Ovary (tissue), 9 donors: ENCODE data around the gene HTRA3. TPM values are rescaled to one million over a fixed set of nuclear protein-coding genes. Genes with fewer than 3 reads are reported as not detected.
A peak's percentile ranks its signal among the peaks of the same experiment; 100 is the strongest.

ENCODE experiments used
- DNase-seq, 5 donors: peaks; one replicate each; pipeline ENCODE4 v3.0.0-alpha.2; 2019 to 2020
- H3K27ac ChIP-seq, 2 donors: fragments of 200-600 bp; one replicate each; pipeline versions ENCODE4 v1.5.1 to v1.8.0; 2019 to 2022
- H3K27me3 ChIP-seq: fragments of 200-600 bp; one replicate; pipeline ENCODE4 v1.8.0; 2022
- H3K36me3 ChIP-seq: fragments of 200-600 bp; sonication (generic); one replicate; pipeline ENCODE4 v1.5.1; 2019
- H3K4me1 ChIP-seq: one replicate; pipeline ENCODE4 v1.8.1; 2013; ENCODE audit warnings: mild to moderate bottlenecking, moderate library complexity; ENCODE audit not compliant: insufficient read depth
- H3K4me3 ChIP-seq: fragments of 200-600 bp; sonication (generic); one replicate; pipeline ENCODE4 v1.5.1; 2017
- H3K9me3 ChIP-seq, 2 donors: fragments of 200-600 bp in 1 of 2; sonication (generic) in 1 of 2; one replicate each; pipeline versions ENCODE4 v1.5.1 to v1.8.1; 2013 to 2019; ENCODE audit warnings: mild to moderate bottlenecking in 1 of 2, moderate library complexity in 1 of 2
- CTCF ChIP-seq, 3 donors: fragments of 450-650 bp in 2 of 3; fragments of 200-600 bp in 1 of 3; IDR thresholded peaks; one replicate each; pipeline versions ENCODE4 v1.5.1 to v1.8.0; 2016 to 2022; ENCODE audit warnings: antibody characterized with exemption in 3 of 3, mild to moderate bottlenecking in 1 of 3
- EP300 ChIP-seq: sonication (generic); formaldehyde crosslinking; IDR thresholded peaks from one replicate; pipeline ENCODE4 v1.6.1; 2017; ENCODE audit warnings: antibody characterized with exemption
- POLR2A ChIP-seq: fragments of 450-650 bp; IDR thresholded peaks from one replicate; pipeline ENCODE4 v1.6.1; 2017; ENCODE audit warnings: antibody characterized with exemption, mild to moderate bottlenecking, moderate library complexity
- WGBS, 3 donors: extraction: QIAGEN DNeasy Blood & Tissue Kit in 1 of 3; methylation state at CpG; one replicate each; pipeline versions ENCODE4 v1.1.5 to v1.1.7; 2013 to 2017; 5-methylcytosine and 5-hydroxymethylcytosine counted together
- intact Hi-C, 4 donors: fragments of 100-400 bp; cut with DNase I; formaldehyde crosslinking; loops; one replicate each; pipeline versions ENCODE4 v1.11.0 to v1.15.1; 2022 to 2023
- polyA plus RNA-seq, 2 donors: library from polyadenylated mRNA; stranded (reverse); fragments of 200-250 nt in 1 of 2; fragments of 350-450 nt in 1 of 2; fragmentation: Illumina TruSeq in 1 of 2; extraction: RNeasy Lipid Tissue Mini Kit (QIAGEN cat#74804) in 1 of 2; gene quantifications; one replicate each; pipeline ENCODE4 v1.2.3, GENCODE V29; 2013 to 2014
- total RNA-seq, 7 donors: library from RNA; depleted of rRNA in 2 of 7; stranded (reverse); fragments of >200 nt in 2 of 7; fragmentation: NEBNext Ultra II Directional in 3 of 7; extraction: Animal tissue kit (Norgen Biotek cat#: 25700) in 3 of 7; gene quantifications; one replicate each; pipeline versions ENCODE4 v1.1.0 to v1.2.4, GENCODE V29; 2016 to 2023
- donor health status: DM: no; HTN: no; CAD: no; lungs with moderate emphysema.
- donor health status: DM: no; HTN: no; CAD: no.
- donor health status: Bipolar disorder and iron deficiency.
- donor health status: DM: yes; HTN: yes; CAD: no.
- donor health status: DM: no; HTN: no; CAD: no.
- donor health status: DM: yes; HTN: yes; CAD: no.

HTRA3 gene
- total and polyA plus RNA-seq, 9 donors = 36.2 to 163 (median 64.7) TPM

GRCh38 chr4:8280876-8281440, 11.4 kb downstream of the HTRA3 start:
- 86 to 89% (median 87%) methylated on average over 15 of the region's 15 CpGs for WGBS, 3 donors
- intact Hi-C loops = no loop called here
- no peaks in the 10 kb centered on the region for H3K36me3 ChIP-seq
- no peak overlapping the region for H3K4me3 ChIP-seq
- H3K4me1 ChIP-seq = peaks cover 27% of the 10 kb centered on the region
- peak overlapping the region; percentile 43 to 73 for H3K27ac ChIP-seq
- no peaks in the 10 kb centered on the region for H3K27me3 ChIP-seq
- no peak for TF ChIP-seq CTCF (IDR thresholded peaks at IDR 0.05)
- TF ChIP-seq EP300 = no peak
- TF ChIP-seq POLR2A = no peak
- no peaks in the 10 kb centered on the region for H3K9me3 ChIP-seq
- peak in 2 of 5 donors; percentile 15 to 35 for DNase-seq

GRCh38 chr4:8281519-8282133, 12.1 kb downstream of the HTRA3 start:
- H3K9me3 ChIP-seq = no peaks in the 10 kb centered on the region
- H3K36me3 ChIP-seq = no peaks in the 10 kb centered on the region
- H3K4me3 ChIP-seq = no peak overlapping the region
- intact Hi-C loops = no loop called here
- peaks cover 22% of the 10 kb centered on the region for H3K4me1 ChIP-seq
- H3K27me3 ChIP-seq = no peaks in the 10 kb centered on the region
- DNase-seq = peak; percentile 78 to 95 (median 86)
- TF ChIP-seq EP300 (no peak), CTCF (IDR thresholded peaks at IDR 0.05) (no peak), POLR2A (no peak)
- WGBS, 3 donors = 30 to 56% (median 37%) methylated on average over 18 to 19 of the region's 19 CpGs
- peak overlapping the region; percentile 43 to 73 for H3K27ac ChIP-seq

- Histone ChIP-seq H3K27ac (peak overlapping the region; percentile 43 to 73), H3K4me3 (no peak overlapping the region), H3K36me3 (no peaks in the 10 kb centered on the region), H3K27me3 (no peaks in the 10 kb centered on the region), H3K4me1 (peaks cover 20% of the 10 kb centered on the region), H3K9me3 (no peaks in the 10 kb centered on the region)
- DNase-seq = peak in 1 of 5 donors; percentile 29
- WGBS, 3 donors = 87 to 94% (median 92%) methylated on average over 14 of the region's 14 CpGs
- intact Hi-C loops = no loop called here
- TF ChIP-seq EP300 = no peak
- no peak for TF ChIP-seq CTCF (IDR thresholded peaks at IDR 0.05)
- no peak for TF ChIP-seq POLR2A
Observed at GRCh38 chr4:8282134-8282641, 12.6 kb downstream of the HTRA3 start.

- intact Hi-C loops = no loop called here
- peak in 2 of 5 donors; percentile 21 to 40 for DNase-seq
- Histone ChIP-seq H3K27ac (no peak overlapping the region), H3K27me3 (no peaks in the 10 kb centered on the region), H3K36me3 (no peaks in the 10 kb centered on the region), H3K4me3 (no peak overlapping the region), H3K9me3 (no peaks in the 10 kb centered on the region), H3K4me1 (peaks cover 20% of the 10 kb centered on the region)
- 90 to 94% (median 92%) methylated on average over 14 of the region's 14 CpGs for WGBS, 3 donors
- TF ChIP-seq CTCF (IDR thresholded peaks at IDR 0.05) (no peak), EP300 (no peak), POLR2A (no peak)
Observed at GRCh38 chr4:8282742-8283141, 13.2 kb downstream of the HTRA3 start.
